K562 (cell line): ENCODE results near the gene CHCHD1. TPM values are rescaled to one million over a fixed set of nuclear protein-coding genes. Genes with fewer than 3 reads are reported as not detected.
A peak's percentile ranks its signal among the peaks of the same experiment; 100 is the strongest.

ENCODE experiments used
- CBFB ChIP-seq: sonication (generic); formaldehyde crosslinking; IDR thresholded peaks from 2 replicates; pipeline ENCODE4 v1.4.0; 2020; ENCODE audit warnings: mild to moderate bottlenecking, missing genetic modification reagents
- CREBBP ChIP-seq: IDR thresholded peaks from one replicate; pipeline ENCODE4 v1.6.1; 2012; ENCODE audit warnings: low read depth, mild to moderate bottlenecking, control low read depth, inconsistent platforms, low read length
- CSDE1 ChIP-seq, 2 experiments: fragments of 450-650 bp; IDR thresholded peaks; 2 replicates each; pipeline ENCODE4 v1.6.1; 2016; ENCODE audit warnings: mild to moderate bottlenecking in 1 of 2
- FOXA3 ChIP-seq, 2 experiments: fragments of 450-650 bp in 1 of 2; sonication (generic) in 1 of 2; formaldehyde crosslinking; IDR thresholded peaks in 1 of 2; conservative IDR thresholded peaks in 1 of 2; 2 replicates each; pipeline versions ENCODE4 v1.4.0 to v1.8.0; 2020 to 2022; ENCODE audit warnings: mild to moderate bottlenecking in 2 of 2, missing genetic modification reagents in 1 of 2
- HMGN3 ChIP-seq: IDR thresholded peaks from 2 replicates; pipeline ENCODE4 v1.6.1; 2011; ENCODE audit warnings: borderline replicate concordance, low read depth, mild to moderate bottlenecking, mixed read lengths, low read length; ENCODE audit not compliant: insufficient read length; ENCODE audit errors: extremely low read depth
- MBD1 ChIP-seq: fragments of 250-450 bp; sonication (Bioruptor Pico); IDR thresholded peaks from 2 replicates; pipeline ENCODE4 v1.8.0; 2022; ENCODE audit warnings: inconsistent platforms
- MIER1 ChIP-seq: fragments of 450-650 bp; IDR thresholded peaks from 2 replicates; pipeline ENCODE4 v1.6.1; 2016; ENCODE audit warnings: antibody characterized with exemption, mild to moderate bottlenecking, low read depth
- MLX ChIP-seq, 2 experiments: fragments of 450-650 bp in 1 of 2; sonication (generic) in 1 of 2; formaldehyde crosslinking; conservative IDR thresholded peaks; 2 replicates each; pipeline versions ENCODE4 v1.4.0 to v1.8.1; 2020 to 2022; ENCODE audit warnings: mild to moderate bottlenecking in 1 of 2, missing genetic modification reagents in 1 of 2
- PML ChIP-seq: IDR thresholded peaks from 2 replicates; pipeline ENCODE4 v1.6.1; 2012; ENCODE audit warnings: low read length, inconsistent platforms
- POLR2G ChIP-seq: fragments of 200-400 bp; formaldehyde crosslinking; IDR thresholded peaks from 2 replicates; pipeline ENCODE4 v1.6.1; 2017; ENCODE audit warnings: low read depth, mild to moderate bottlenecking, antibody characterized with exemption, low read length, moderate library complexity
- RBBP5 ChIP-seq: fragments of 200-600 bp; sonication (generic); IDR thresholded peaks from 2 replicates; pipeline ENCODE4 v1.6.1; 2012; ENCODE audit warnings: borderline replicate concordance, mild to moderate bottlenecking, low read length, control low read depth, inconsistent platforms; ENCODE audit not compliant: insufficient read depth, poor library complexity, severe bottlenecking
- RFX5 ChIP-seq: IDR thresholded peaks from 2 replicates; pipeline ENCODE4 v1.6.1; 2011; ENCODE audit warnings: low read depth, mild to moderate bottlenecking, improper control_type of control experiment, low read length
- STAT5B ChIP-seq: fragments of 250-450 bp; sonication (Bioruptor Pico); IDR thresholded peaks from 2 replicates; pipeline ENCODE4 v1.8.0; 2021; ENCODE audit warnings: mild to moderate bottlenecking, inconsistent platforms
- TAF15 ChIP-seq: fragments of 200-400 bp; formaldehyde crosslinking; IDR thresholded peaks from 2 replicates; pipeline ENCODE4 v1.6.1; 2017; ENCODE audit warnings: mild to moderate bottlenecking, low read depth, low read length, moderate library complexity
- TCFL5 ChIP-seq: fragments of 250-450 bp; sonication (Bioruptor Pico); conservative IDR thresholded peaks from 2 replicates; pipeline ENCODE4 v1.6.1; 2021; ENCODE audit warnings: mild to moderate bottlenecking, moderate library complexity, matching md5 sums
- TEAD1 ChIP-seq, 2 experiments: fragments of 450-650 bp in 1 of 2; sonication (generic) in 1 of 2; formaldehyde crosslinking; IDR thresholded peaks; 2 replicates each; pipeline versions ENCODE4 v1.4.0 to v1.8.0; 2020 to 2022; ENCODE audit warnings: mild to moderate bottlenecking in 2 of 2, missing genetic modification reagents in 1 of 2
- ZKSCAN3 ChIP-seq: fragments of 250-450 bp; sonication (Bioruptor Pico); IDR thresholded peaks from 2 replicates; pipeline ENCODE4 v1.4.0; 2020
- ZNF143 ChIP-seq: sonication (generic); formaldehyde crosslinking; IDR thresholded peaks from 2 replicates; pipeline ENCODE4 v1.9.0; 2022; ENCODE audit warnings: mild to moderate bottlenecking, missing genetic modification reagents
- ZNF212 ChIP-seq: fragments of 450-650 bp; formaldehyde crosslinking; IDR thresholded peaks from 2 replicates; pipeline ENCODE4 v1.4.0; 2020; ENCODE audit warnings: mild to moderate bottlenecking
- ZNF398 ChIP-seq: fragments of 250-450 bp; sonication (Bioruptor Pico); IDR thresholded peaks from 2 replicates; pipeline ENCODE4 v1.8.0; 2021; ENCODE audit warnings: moderate library complexity, mild to moderate bottlenecking, inconsistent platforms
- ZNF561 ChIP-seq: fragments of 450-650 bp; formaldehyde crosslinking; conservative IDR thresholded peaks from 2 replicates; pipeline ENCODE4 v1.4.0; 2020; ENCODE audit warnings: mild to moderate bottlenecking, moderate library complexity
- ZNF584 ChIP-seq: fragments of 200-800 bp; sonication (Bioruptor generic); IDR thresholded peaks from 2 replicates; pipeline ENCODE4 v1.6.1; 2016; ENCODE audit warnings: low read depth, mild to moderate bottlenecking, missing genetic modification characterization, missing compliant biosample characterization
- ZNF75A ChIP-seq: fragments of 450-650 bp; formaldehyde crosslinking; IDR thresholded peaks from 2 replicates; pipeline ENCODE4 v1.4.0; 2020; ENCODE audit warnings: mild to moderate bottlenecking
- ZNF77 ChIP-seq: fragments of 250-450 bp; sonication (Bioruptor Pico); IDR thresholded peaks from 2 replicates; pipeline ENCODE4 v1.5.0; 2020
- ZNF79 ChIP-seq: fragments of 250-450 bp; sonication (Bioruptor Pico); IDR thresholded peaks from 2 replicates; pipeline ENCODE4 v1.4.0; 2020; ENCODE audit warnings: low read depth, mild to moderate bottlenecking, moderate library complexity
- polyA plus RNA-seq, 8 experiments: library from polyadenylated mRNA; depleted of rRNA in 4 of 8; stranded (reverse) in 5 of 8; unstranded in 3 of 8; fragments of >200 nt; fragmentation: Nextera tagmentation in 2 of 8; fragmentation: Illumina TruSeq in 1 of 8; extraction: Ambion mirVana in 2 of 8; extraction: Trizol in 1 of 8; gene quantifications; 2 replicates each; pipeline versions ENCODE4 v1.2.1 to v1.2.3, GENCODE V29; 2011 to 2014; ENCODE audit warnings: inconsistent platforms in 1 of 8, missing spikeins in 1 of 8
- total RNA-seq, 7 experiments: library from RNA; depleted of rRNA in 6 of 7; stranded (reverse); fragments of >200 nt in 6 of 7; fragmentation: Illumina TruSeq in 2 of 7; extraction: Trizol in 2 of 7; gene quantifications; 2 replicates each; pipeline versions ENCODE4 v1.2.1 to v1.2.3, GENCODE V29; 2011 to 2021; ENCODE audit warnings: low replicate concordance in 1 of 7

CHCHD1 gene
- total and polyA plus RNA-seq, 9 of the 15 experiments (the other 6 are each of a cell fraction or from before 2014, with no cell fraction given), result 52.9 to 126 (median 83.4) TPM

- TF ChIP-seq FOXA3 (CRISPR knock-in tag; conservative IDR thresholded peaks at IDR 0.05 in 1 of 2, IDR thresholded peaks at IDR 0.05 in 1 of 2), result peak in 1 of 2 experiments; percentile 69; a peak in 2 of 4 replicates
- peak; percentile 90 for TF ChIP-seq MBD1
- TF ChIP-seq POLR2G, result no peak
- peak; percentile 99 for TF ChIP-seq ZNF584
- no peak for TF ChIP-seq MIER1
- no peak for TF ChIP-seq PML
- TF ChIP-seq RFX5, result no peak
- TF ChIP-seq ZNF77, result no peak
- peak; percentile 92 for TF ChIP-seq STAT5B (CRISPR knock-in tag)
- no peak for TF ChIP-seq CBFB
- TF ChIP-seq ZNF75A (CRISPR knock-in tag), result peak; percentile 90
- TF ChIP-seq TCFL5, result peak; percentile 96
- TF ChIP-seq RBBP5, result no peak
- no peak for TF ChIP-seq HMGN3
- peak; percentile 93 for TF ChIP-seq ZNF212 (CRISPR knock-in tag)
- TF ChIP-seq ZNF79 (CRISPR knock-in tag), result peak; percentile 95
- TF ChIP-seq TAF15, result no peak
- TF ChIP-seq ZNF398, result peak; percentile 93
- TF ChIP-seq ZNF143 (CRISPR knock-in tag), result no peak
- no peak for TF ChIP-seq CREBBP
- TF ChIP-seq ZKSCAN3 (CRISPR knock-in tag), result peak; percentile 69
- TF ChIP-seq TEAD1 (CRISPR knock-in tag; IDR thresholded peaks at IDR 0.05), result peak in 1 of 2 experiments; percentile 98; a peak in 2 of 4 replicates
- TF ChIP-seq ZNF561 (CRISPR knock-in tag), result peak; percentile 88
- TF ChIP-seq CSDE1 (IDR thresholded peaks at IDR 0.05), result no peak
- peak in 1 of 2 experiments; percentile 88; a peak in 1 of 4 replicates for TF ChIP-seq MLX (CRISPR knock-in tag; conservative IDR thresholded peaks at IDR 0.05)
Measured at GRCh38 chr10:73743327-73743904, 38.4 kb upstream of the CHCHD1 start (continued).
